Loucy (cell line): ENCODE measurements around the gene MPRIP.
"Not testable (repeated sequence)": the region's sequence is repeated elsewhere in the genome, so short reads cannot be mapped to it uniquely, and the experiment has no call there.

Experiments used
- H2AFZ ChIP-seq: fragments of 200-600 bp; sonication (generic); 2 replicates; pipeline ENCODE4 v1.6.0; 2016; ENCODE audit warnings: antibody characterized with exemption, mild to moderate bottlenecking, low read length, moderate library complexity
- H3F3A ChIP-seq: fragments of 200-600 bp; 2 replicates; pipeline ENCODE4 v1.6.0; 2016; ENCODE audit warnings: antibody characterized with exemption, low read depth, mild to moderate bottlenecking
- H3K27me3 ChIP-seq: fragments of 200-600 bp; sonication (generic); 2 replicates; pipeline ENCODE4 v1.6.1; 2014; ENCODE audit warnings: low read length, mild to moderate bottlenecking; ENCODE audit not compliant: insufficient read depth, poor library complexity, severe bottlenecking
- H3K36me3 ChIP-seq: fragments of 200-600 bp; sonication (generic); 2 replicates; pipeline ENCODE4 v1.6.1; 2016; ENCODE audit warnings: low read length; ENCODE audit not compliant: insufficient read depth
- H3K4me1 ChIP-seq: fragments of 200-600 bp; sonication (generic); 2 replicates; pipeline ENCODE4 v1.5.1; 2014; ENCODE audit warnings: low read length, mild to moderate bottlenecking; ENCODE audit not compliant: insufficient read depth, poor library complexity, severe bottlenecking
- H3K4me2 ChIP-seq: fragments of 200-600 bp; sonication (generic); 2 replicates; pipeline ENCODE4 v1.6.0; 2014; ENCODE audit warnings: antibody characterized with exemption, low read length, low read depth, mild to moderate bottlenecking; ENCODE audit not compliant: poor library complexity, severe bottlenecking
- H3K4me3 ChIP-seq: fragments of 200-600 bp; sonication (generic); 2 replicates; pipeline ENCODE4 v1.5.1; 2014; ENCODE audit warnings: low read length, mild to moderate bottlenecking, mixed read lengths; ENCODE audit not compliant: poor library complexity, severe bottlenecking
- H3K79me2 ChIP-seq: fragments of 200-600 bp; sonication (generic); 2 replicates; pipeline ENCODE4 v1.6.1; 2014; ENCODE audit warnings: low read length; ENCODE audit not compliant: insufficient read depth
- H3K9ac ChIP-seq: fragments of 200-600 bp; sonication (generic); 2 replicates; pipeline ENCODE4 v1.6.0; 2014; ENCODE audit warnings: mild to moderate bottlenecking, low read depth, low read length, moderate library complexity; ENCODE audit not compliant: poor library complexity, severe bottlenecking
- H3K9me2 ChIP-seq: fragments of 200-600 bp; sonication (generic); replicated peaks from 2 replicates; pipeline ENCODE4 v1.6.1; 2016; ENCODE audit warnings: low read depth, low read length, mixed read lengths
- H3K9me3 ChIP-seq: fragments of 200-600 bp; sonication (generic); 2 replicates; pipeline ENCODE4 v1.6.1; 2014; ENCODE audit warnings: mild to moderate bottlenecking, antibody characterized with exemption, low read length, low read depth; ENCODE audit not compliant: insufficient read depth
- H4K20me1 ChIP-seq: fragments of 200-600 bp; sonication (generic); 2 replicates; pipeline ENCODE4 v1.6.0; 2014; ENCODE audit warnings: antibody characterized with exemption, low read length, mild to moderate bottlenecking; ENCODE audit not compliant: insufficient read depth, poor library complexity, severe bottlenecking
- CTCF ChIP-seq: fragments of 200-600 bp; sonication (generic); conservative IDR thresholded peaks from 2 replicates; pipeline ENCODE4 v1.5.1; 2014; ENCODE audit warnings: mild to moderate bottlenecking, antibody characterized with exemption, low read length
- EZH2phosphoT487 ChIP-seq: fragments of 200-600 bp; IDR thresholded peaks from 2 replicates; pipeline ENCODE4 v1.6.1; 2018; ENCODE audit warnings: antibody characterized with exemption, mild to moderate bottlenecking, moderate library complexity, borderline replicate concordance

The MPRIP gene

GRCh38 chr17:17191961-17192381 lies 149.7 kb downstream of the MPRIP start:
- H2AFZ ChIP-seq, result no peak overlapping the region
- no peaks in the 10 kb centered on the region for H3K27me3 ChIP-seq
- H3K79me2 ChIP-seq, result no peaks in the 10 kb centered on the region
- H3K4me2 ChIP-seq, result no peak overlapping the region
- H3K9me2 ChIP-seq, result no peaks in the 10 kb centered on the region
- peaks cover 5% of the 10 kb centered on the region; the same call in 1 of the 2 replicates for H3K36me3 ChIP-seq
- peaks cover 3% of the 10 kb centered on the region for H3K4me1 ChIP-seq
- H4K20me1 ChIP-seq, result no peaks in the 10 kb centered on the region
- TF ChIP-seq CTCF, result no peak
- no peak for TF ChIP-seq EZH2phosphoT487
- no peaks in the 10 kb centered on the region; the same call in 1 of the 2 replicates for H3F3A ChIP-seq
- H3K4me3 ChIP-seq, result no peak overlapping the region
- H3K9ac ChIP-seq, result no peak overlapping the region
- no peaks in the 10 kb centered on the region for H3K9me3 ChIP-seq

GRCh38 chr17:17195466-17195865 lies 153.2 kb downstream of the MPRIP start:
- not testable (repeated sequence) for H3F3A ChIP-seq, H3K4me3 ChIP-seq, H3K9me2 ChIP-seq, H3K27me3 ChIP-seq, H3K9ac ChIP-seq, H2AFZ ChIP-seq, H3K79me2 ChIP-seq, H4K20me1 ChIP-seq, H3K36me3 ChIP-seq, H3K9me3 ChIP-seq, H3K4me2 ChIP-seq, H3K4me1 ChIP-seq

- H3K4me1 ChIP-seq, result peaks cover 1% of the 10 kb centered on the region
Observed at GRCh38 chr17:17196776-17197175, 154.5 kb downstream of the MPRIP start.

More at GRCh38 chr17:17196776-17197175, 154.5 kb downstream of the MPRIP start:
- Histone ChIP-seq H2AFZ (no peak overlapping the region), H3K4me2 (no peak overlapping the region), H3K9me3 (no peaks in the 10 kb centered on the region), H3K36me3 (no peaks in the 10 kb centered on the region), H3K4me3 (no peak overlapping the region), H4K20me1 (no peaks in the 10 kb centered on the region), H3K9me2 (no peaks in the 10 kb centered on the region), H3K27me3 (no peaks in the 10 kb centered on the region), H3K9ac (no peak overlapping the region), H3F3A (no peaks in the 10 kb centered on the region), H3K79me2 (no peaks in the 10 kb centered on the region)
- no peak for TF ChIP-seq EZH2phosphoT487
- TF ChIP-seq CTCF, result no peak
